A673 (cell line): ENCODE results near the gene CDC42BPB. TPM values are rescaled to one million over a fixed set of nuclear protein-coding genes. Genes with fewer than 3 reads are reported as not detected.

Experiments used
- BruUV-seq: library from RNA; stranded (reverse); fragments of 400-500 nt; replicated peaks from 2 replicates; lab custom pipeline; 2021; lab: Mats Ljungman, UMichigan
- CTCF ChIA-PET: fragments of 300-600 bp; sonication (Branson Sonifier 250); formaldehyde crosslinking; loops from one replicate; lab custom pipeline; 2022; ENCODE audit warnings: antibody characterized with exemption; lab: Charles Lee
- POLR2A ChIA-PET: fragments of 300-600 bp; sonication (Branson Sonifier 250); formaldehyde crosslinking; loops from one replicate; lab custom pipeline; 2022; ENCODE audit warnings: antibody characterized with exemption; ENCODE audit not compliant: low non-redundant PET; lab: Charles Lee
- DNase-seq: peaks from one replicate; pipeline ENCODE4 v3.0.0-alpha.2; 2015; ENCODE audit warnings: low spot score
- H3K27ac ChIP-seq: fragments of 200-600 bp; sonication (generic); 2 replicates; pipeline ENCODE4 v1.5.1; 2016; ENCODE audit warnings: mixed run types, low read depth, mild to moderate bottlenecking, mixed read lengths, antibody characterized with exemption, low read length; ENCODE audit not compliant: poor library complexity, severe bottlenecking
- H3K27me3 ChIP-seq: fragments of 200-600 bp; sonication (generic); replicated peaks from 2 replicates; pipeline ENCODE4 v1.6.1; 2017; ENCODE audit warnings: mixed run types, low read depth, mild to moderate bottlenecking, mixed read lengths, antibody characterized with exemption, low read length; ENCODE audit not compliant: insufficient read depth, poor library complexity
- H3K36me3 ChIP-seq: fragments of 200-600 bp; sonication (generic); 2 replicates; pipeline ENCODE4 v1.6.1; 2016; ENCODE audit warnings: mixed run types, mild to moderate bottlenecking, mixed read lengths, antibody characterized with exemption, low read length; ENCODE audit not compliant: insufficient read depth, poor library complexity, severe bottlenecking
- H3K4me1 ChIP-seq: fragments of 200-600 bp; sonication (generic); 2 replicates; pipeline ENCODE4 v1.6.1; 2017; ENCODE audit warnings: mixed run types, mild to moderate bottlenecking, mixed read lengths, antibody characterized with exemption, low read length; ENCODE audit not compliant: insufficient read depth, poor library complexity, severe bottlenecking
- H3K4me3 ChIP-seq: fragments of 200-600 bp; sonication (generic); 2 replicates; pipeline ENCODE4 v1.5.1; 2016; ENCODE audit warnings: low read depth, mixed run types, mild to moderate bottlenecking, mixed read lengths, low read length; ENCODE audit not compliant: poor library complexity, severe bottlenecking
- H3K9me3 ChIP-seq: fragments of 200-600 bp; sonication (generic); 2 replicates; pipeline ENCODE4 v1.6.1; 2016; ENCODE audit warnings: mixed run types, low read depth, mild to moderate bottlenecking, mixed read lengths, antibody characterized with exemption, low read length; ENCODE audit not compliant: poor library complexity, severe bottlenecking
- EZH2 ChIP-seq: fragments of 200-600 bp; sonication (generic); IDR thresholded peaks from 2 replicates; pipeline ENCODE4 v1.6.1; 2017; ENCODE audit warnings: borderline replicate concordance, low read depth, mild to moderate bottlenecking, mixed read lengths, antibody characterized with exemption, low read length; ENCODE audit not compliant: poor library complexity, severe bottlenecking
- intact Hi-C: fragments of 100-400 bp; cut with micrococcal nuclease; formaldehyde crosslinking; loops from one replicate; pipeline ENCODE4 v1.10.0; 2022; ENCODE audit not compliant: unreplicated experiment
- total RNA-seq: library from RNA; stranded (reverse); gene quantifications from 2 replicates; pipeline ENCODE4 v1.2.3, GENCODE V29; 2021
- TF ChIP-seq, protein P1 (sequence below): fragments of 300-800, 200-600 bp; sonication (generic); conservative IDR thresholded peaks from 2 replicates; pipeline ENCODE4 v1.5.1; 2017; ENCODE audit warnings: low read depth, mild to moderate bottlenecking, antibody characterized with exemption, low read length, moderate library complexity, mixed read lengths

The CDC42BPB gene
- total RNA-seq, 1 experiment from 2014 or later, result 103 TPM

DNA sequence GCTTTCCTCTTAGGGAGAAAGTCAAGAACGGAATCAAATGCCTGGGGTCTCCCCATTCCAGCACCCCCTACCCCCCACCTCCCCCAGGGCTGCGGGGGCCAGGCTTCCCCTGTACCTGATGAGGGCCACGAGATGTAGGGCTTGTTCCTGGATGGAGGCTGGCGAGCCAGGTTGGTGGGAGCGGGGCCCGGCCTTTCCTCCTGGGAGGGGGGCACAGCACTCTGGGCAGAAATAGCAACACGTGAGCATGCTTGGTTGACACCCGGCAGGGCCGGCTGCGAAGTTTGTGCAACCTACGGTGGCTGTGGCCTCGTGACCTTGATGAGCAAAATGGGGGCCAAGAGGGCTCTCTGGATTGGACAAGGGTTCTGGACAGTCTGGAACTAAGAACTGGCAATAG lies 119.2 kb downstream of the CDC42BPB start:
- no TSS peak for BruUV-seq
- ChIA-PET CTCF (no interaction called here), POLR2A (no interaction called here)
- Histone ChIP-seq H3K27ac (no peak overlapping the region), H3K4me3 (no peak overlapping the region), H3K27me3 (no peaks in the 10 kb centered on the region), H3K36me3 (peaks cover 18% of the 10 kb centered on the region), H3K4me1 (peaks cover 4% of the 10 kb centered on the region), H3K9me3 (no peaks in the 10 kb centered on the region)
- DNase-seq, result no peak
- TF ChIP-seq, protein P1, sequence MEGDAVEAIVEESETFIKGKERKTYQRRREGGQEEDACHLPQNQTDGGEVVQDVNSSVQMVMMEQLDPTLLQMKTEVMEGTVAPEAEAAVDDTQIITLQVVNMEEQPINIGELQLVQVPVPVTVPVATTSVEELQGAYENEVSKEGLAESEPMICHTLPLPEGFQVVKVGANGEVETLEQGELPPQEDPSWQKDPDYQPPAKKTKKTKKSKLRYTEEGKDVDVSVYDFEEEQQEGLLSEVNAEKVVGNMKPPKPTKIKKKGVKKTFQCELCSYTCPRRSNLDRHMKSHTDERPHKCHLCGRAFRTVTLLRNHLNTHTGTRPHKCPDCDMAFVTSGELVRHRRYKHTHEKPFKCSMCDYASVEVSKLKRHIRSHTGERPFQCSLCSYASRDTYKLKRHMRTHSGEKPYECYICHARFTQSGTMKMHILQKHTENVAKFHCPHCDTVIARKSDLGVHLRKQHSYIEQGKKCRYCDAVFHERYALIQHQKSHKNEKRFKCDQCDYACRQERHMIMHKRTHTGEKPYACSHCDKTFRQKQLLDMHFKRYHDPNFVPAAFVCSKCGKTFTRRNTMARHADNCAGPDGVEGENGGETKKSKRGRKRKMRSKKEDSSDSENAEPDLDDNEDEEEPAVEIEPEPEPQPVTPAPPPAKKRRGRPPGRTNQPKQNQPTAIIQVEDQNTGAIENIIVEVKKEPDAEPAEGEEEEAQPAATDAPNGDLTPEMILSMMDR, result no peak
- no peak for TF ChIP-seq EZH2
- intact Hi-C loops, result no loop called here

DNA sequence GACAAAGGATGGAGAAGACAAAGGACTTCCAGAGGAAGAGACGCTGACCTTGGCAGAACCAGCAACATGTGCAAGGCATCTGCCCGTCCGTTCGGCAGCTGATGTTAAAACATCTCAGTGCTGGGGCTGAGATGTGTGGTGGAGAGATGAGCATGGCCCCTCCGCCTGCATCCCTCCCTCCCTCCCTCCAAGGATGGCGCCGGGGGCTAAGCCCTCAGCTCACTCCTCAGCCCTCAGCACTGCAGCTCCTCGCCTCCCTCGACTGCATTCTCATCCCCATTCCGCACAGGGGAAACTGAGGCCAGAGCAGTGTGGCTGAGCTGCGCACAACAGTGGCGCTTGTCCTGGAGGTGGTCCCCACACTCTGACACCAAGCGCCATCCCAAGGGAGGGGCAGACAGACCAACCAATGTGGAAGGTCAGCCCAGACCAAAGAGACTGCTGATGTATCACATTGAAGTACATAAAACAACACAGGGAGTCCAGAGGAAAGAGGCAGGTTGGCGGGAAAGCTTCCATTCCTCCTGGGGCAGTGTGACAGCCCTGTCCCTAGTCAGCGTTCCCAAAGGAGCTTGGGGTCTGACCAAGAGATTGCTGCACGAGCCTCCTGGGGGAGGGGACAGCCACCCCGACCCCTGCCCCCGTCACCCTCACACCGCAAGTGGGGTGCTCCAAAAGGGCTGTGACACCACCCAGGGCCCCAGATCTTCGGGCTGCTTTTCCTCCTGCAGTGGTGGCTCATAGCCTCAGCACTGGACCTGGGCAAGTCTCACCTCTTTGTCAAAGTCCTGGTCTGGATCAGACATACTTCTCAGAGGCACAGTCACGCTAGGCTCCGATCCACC lies 119.8 kb downstream of the CDC42BPB start:
- no peak overlapping the region for H3K4me3 ChIP-seq
- peaks cover 4% of the 10 kb centered on the region for H3K4me1 ChIP-seq
- H3K27me3 ChIP-seq, result no peaks in the 10 kb centered on the region
- H3K9me3 ChIP-seq, result no peaks in the 10 kb centered on the region
- H3K27ac ChIP-seq, result no peak overlapping the region
- intact Hi-C loops, result no loop called here
- ChIA-PET CTCF (no interaction called here), POLR2A (no interaction called here)
- TF ChIP-seq, protein P1, result no peak
- TF ChIP-seq EZH2, result no peak
- H3K36me3 ChIP-seq, result peaks cover 18% of the 10 kb centered on the region
- no TSS peak for BruUV-seq
- DNase-seq, result no peak

- intact Hi-C loops, result no loop called here
- POLR2A ChIA-PET, result no interaction called here
- Histone ChIP-seq H3K36me3 (peaks cover 18% of the 10 kb centered on the region), H3K27ac (no peak overlapping the region), H3K4me3 (no peak overlapping the region), H3K4me1 (peaks cover 4% of the 10 kb centered on the region), H3K9me3 (no peaks in the 10 kb centered on the region), H3K27me3 (no peaks in the 10 kb centered on the region)
- TF ChIP-seq EZH2, result no peak
- TF ChIP-seq, protein P1, result no peak
- CTCF ChIA-PET, result no interaction called here
- no peak for DNase-seq
- BruUV-seq, result no TSS peak
Measured at GRCh38 chr14:102935756-102936155, 121.6 kb downstream of the CDC42BPB start.
